Left kidney (tissue), 2 donors: ENCODE results near the gene REEP1. TPM values are rescaled to one million over a fixed set of nuclear protein-coding genes. Genes with fewer than 3 reads are reported as not detected.
"Not testable (repeated sequence)": the region's sequence is repeated elsewhere in the genome, so short reads cannot be mapped to it uniquely, and the experiment has no call there.

Experiments
- DNase-seq: peaks from one replicate; pipeline ENCODE4 v3.0.0-alpha.2; 2013
- polyA plus RNA-seq: library from polyadenylated mRNA; unstranded; fragments of 120-200 nt; gene quantifications from one replicate; pipeline ENCODE4 v1.2.1, GENCODE V29; 2013; ENCODE audit not compliant: insufficient read length

REEP1 gene
- polyA plus RNA-seq, 1 donor, result 3.5 TPM

GRCh38 chr2:86283411-86284030 lies 53.9 kb downstream of the REEP1 start:
- DNase-seq, result peak; percentile 79

DNA sequence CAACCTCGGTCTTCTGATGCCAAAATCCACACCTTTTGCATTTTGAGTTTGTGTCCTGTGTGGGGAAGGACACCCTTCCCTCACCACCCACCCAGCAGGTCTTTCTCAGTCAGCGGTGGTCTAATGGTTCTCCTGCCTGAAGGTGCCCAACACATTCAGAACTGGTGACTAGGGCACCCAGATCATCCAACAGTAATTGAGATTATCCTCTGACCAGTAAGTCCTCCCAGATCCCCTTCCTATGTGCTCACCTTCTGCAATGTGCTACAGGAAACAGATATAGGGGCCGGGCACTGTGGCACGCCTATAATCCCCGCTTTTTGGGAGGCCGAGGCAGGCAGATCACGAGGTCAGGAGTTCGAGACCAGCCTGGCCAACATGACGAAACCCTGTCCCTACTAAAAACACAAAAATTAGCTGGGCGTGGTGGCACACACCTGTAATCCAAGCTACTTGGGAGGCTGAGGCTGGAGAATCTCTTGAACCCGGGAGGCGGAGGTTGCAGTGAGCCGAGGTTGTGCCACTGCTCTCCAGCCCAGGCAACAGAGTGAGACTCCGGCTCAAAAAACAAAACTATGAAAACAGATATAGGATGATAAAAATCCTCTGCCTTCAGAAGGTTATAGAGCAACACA lies 56.2 kb downstream of the REEP1 start:
- DNase-seq, result no peak

DNA sequence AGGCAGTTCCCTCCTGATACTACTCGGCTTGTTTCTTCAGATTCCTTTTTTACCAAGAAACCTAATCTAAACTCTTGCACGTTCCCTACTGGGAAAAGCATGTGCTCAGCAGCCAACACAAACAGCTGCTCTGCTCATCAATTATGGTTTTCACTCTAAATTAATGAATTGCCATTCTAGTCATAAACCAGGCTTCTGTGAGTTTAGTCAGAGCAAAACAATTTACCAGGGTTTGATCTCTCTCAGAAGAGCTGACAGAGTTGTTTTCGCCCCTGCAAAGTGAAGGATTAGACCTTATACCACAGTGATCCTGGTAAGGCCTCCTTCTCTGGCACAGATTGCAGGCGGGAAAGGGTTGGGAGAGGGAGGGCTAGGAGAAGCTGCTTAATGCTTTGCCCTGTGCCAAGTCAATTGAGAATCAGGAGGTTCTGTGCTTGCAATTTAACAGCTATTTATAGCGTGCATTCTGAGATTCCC lies 57.2 kb downstream of the REEP1 start:
- no peak for DNase-seq

DNA sequence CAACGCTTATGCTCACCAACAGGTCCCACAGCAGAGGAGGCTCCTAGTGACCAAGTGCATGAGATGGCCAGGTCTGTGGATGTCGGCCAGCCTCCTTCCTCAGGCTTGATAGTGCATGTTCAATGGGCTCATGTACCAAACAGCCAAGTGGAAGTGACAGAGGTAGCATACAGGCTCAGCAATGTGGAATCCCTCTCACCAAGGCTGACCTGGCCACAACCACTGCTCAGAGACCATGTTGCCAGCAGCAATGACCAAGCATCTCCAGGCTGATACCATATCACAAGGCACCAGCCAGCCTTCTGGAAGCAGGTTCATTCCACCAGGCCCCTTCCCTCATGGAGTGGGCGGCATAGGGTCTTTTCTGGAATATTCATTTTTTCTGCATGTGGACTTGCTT lies 61.5 kb downstream of the REEP1 start:
- DNase-seq, result no peak

GRCh38 chr2:86275384-86275799 lies 62.0 kb downstream of the REEP1 start:
- DNase-seq, result no peak

DNA sequence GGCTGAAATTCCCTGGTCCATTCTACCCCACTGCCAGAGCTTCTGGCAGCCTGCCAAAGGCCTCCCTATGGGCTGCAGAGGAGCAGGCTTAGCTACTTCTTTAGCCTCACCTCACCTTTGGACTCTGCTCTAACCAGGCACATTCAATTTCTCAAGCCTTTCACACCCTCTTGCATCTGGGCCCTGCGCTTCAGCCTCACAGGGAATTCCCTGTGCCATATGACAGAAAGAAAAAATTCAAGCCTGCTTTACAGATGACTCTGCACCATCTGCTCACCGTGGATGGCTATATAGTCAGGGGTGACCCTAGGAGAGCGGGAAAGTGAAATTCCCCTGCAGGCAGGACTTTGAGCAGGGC lies 62.5 kb downstream of the REEP1 start:
- DNase-seq, result no peak

DNA sequence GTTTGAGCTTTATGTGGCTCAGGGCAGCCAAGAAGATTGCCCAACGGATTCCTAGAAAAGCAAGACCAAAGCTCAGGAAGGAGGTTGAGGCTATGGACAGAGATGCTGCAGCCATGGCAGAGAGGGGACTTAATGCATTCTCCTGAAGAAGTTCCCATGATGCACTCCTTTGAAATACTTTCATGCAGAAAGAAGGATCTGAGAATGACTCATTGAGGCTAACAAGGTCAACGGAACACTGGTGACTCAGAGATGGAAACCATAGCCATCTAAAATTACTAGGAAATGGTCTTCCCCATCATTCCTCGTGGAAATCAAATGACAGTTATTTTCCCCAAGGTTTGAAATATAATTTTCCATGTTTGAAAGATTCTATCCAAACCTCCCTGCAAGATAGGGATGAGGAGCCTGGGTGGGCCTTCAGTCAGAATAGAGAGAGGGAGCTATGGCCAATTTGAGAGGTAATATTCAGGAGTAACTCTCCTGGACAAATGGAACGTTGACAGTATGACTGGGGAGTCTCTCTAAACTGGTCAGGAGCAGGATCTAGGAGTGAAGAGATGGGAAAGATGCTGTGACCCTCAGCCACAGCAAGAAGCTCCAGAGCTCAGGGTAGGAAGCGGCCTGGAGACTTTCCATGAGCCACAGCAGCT lies 63.0 kb downstream of the REEP1 start:
- no peak for DNase-seq

DNA sequence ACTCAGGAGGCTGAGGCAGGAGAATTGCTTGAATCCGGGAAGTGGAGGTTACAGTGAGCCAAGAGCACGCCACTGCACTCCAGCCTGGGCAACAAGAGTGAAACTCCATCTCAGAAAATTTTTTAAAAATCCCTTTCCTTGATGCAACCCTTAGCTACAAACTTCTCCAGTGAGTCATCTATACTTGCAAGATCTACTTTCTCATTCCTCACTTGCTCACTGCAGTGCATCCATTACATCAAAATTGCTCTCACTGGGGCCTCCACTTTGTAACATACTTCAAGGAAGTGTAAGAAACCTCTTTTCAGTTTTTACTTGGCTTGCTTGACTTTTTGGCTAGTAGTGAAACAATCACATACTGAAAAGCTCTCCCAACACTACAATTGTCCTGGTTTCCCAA lies 65.3 kb downstream of the REEP1 start:
- DNase-seq, result no peak

- DNase-seq, result no peak
Observed at GRCh38 chr2:86271248-86271647, 66.2 kb downstream of the REEP1 start.

GRCh38 chr2:86263956-86264355 lies 73.5 kb downstream of the REEP1 start:
- no peak for DNase-seq

DNA sequence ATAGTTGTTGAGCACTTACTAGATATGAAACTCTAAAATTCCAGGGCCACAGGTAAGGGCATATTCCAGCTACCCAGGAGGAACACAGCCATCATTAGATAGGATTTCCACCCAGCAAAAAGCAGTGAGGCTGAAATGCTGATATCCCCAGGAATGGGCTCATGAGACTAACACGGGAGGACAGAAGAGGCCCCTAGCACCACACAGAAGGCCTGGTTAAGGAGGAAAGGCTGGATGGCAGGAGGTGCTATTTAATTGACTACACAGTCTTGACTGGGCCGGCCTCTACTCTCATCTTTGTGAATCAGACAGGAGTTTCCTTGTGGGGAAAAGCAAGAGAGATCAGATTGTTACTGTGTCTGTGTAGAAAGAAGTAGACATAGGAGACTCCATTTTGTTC lies 76.4 kb downstream of the REEP1 start:
- no peak for DNase-seq

DNA sequence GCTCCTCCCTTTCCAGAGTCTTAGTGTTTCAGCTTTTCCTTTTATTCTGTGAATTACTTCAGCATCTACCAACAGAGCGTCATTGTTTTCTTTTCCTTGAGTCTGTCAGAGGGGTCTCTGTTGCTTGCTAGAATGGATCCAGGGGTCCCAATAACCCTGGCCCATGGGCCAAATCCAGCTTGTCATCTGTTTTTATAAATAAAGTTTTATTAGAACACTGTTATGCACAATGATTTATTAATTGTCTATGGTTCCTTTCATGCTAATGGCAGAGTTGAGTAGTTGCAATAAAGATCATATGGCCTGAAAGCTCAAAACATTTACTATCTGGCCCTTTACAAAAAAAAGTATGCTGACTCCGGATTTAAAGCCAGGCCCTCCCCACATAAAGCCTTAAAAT lies 79.3 kb downstream of the REEP1 start:
- no peak for DNase-seq

DNA sequence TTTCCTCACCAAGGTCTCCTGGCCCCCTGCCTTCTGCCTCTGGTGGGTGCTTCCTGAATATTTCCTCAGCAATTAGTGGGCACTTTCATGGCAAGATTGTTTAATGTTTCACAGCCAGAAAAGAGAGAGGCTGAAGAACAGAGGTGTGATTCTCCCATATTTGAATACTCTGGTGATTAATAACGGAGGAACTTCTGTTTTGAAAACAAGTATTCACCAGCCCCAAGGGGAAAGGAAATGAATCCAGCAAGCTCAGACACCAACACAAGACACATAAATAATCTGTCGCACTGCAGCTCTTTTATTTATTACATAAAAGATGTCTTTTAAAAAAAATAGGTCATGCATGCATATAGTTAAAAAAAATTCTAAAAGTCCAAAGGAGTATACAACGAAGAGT lies 80.4 kb downstream of the REEP1 start:
- no peak for DNase-seq

GRCh38 chr2:86256300-86256699 lies 81.1 kb downstream of the REEP1 start:
- no peak for DNase-seq

GRCh38 chr2:86254576-86255538 lies 82.6 kb downstream of the REEP1 start:
- DNase-seq, result no peak

- DNase-seq, result no peak
Observed at GRCh38 chr2:86253424-86253823, 84.0 kb downstream of the REEP1 start.

- no peak for DNase-seq
Observed at GRCh38 chr2:86251840-86252266, 85.6 kb downstream of the REEP1 start.

DNA sequence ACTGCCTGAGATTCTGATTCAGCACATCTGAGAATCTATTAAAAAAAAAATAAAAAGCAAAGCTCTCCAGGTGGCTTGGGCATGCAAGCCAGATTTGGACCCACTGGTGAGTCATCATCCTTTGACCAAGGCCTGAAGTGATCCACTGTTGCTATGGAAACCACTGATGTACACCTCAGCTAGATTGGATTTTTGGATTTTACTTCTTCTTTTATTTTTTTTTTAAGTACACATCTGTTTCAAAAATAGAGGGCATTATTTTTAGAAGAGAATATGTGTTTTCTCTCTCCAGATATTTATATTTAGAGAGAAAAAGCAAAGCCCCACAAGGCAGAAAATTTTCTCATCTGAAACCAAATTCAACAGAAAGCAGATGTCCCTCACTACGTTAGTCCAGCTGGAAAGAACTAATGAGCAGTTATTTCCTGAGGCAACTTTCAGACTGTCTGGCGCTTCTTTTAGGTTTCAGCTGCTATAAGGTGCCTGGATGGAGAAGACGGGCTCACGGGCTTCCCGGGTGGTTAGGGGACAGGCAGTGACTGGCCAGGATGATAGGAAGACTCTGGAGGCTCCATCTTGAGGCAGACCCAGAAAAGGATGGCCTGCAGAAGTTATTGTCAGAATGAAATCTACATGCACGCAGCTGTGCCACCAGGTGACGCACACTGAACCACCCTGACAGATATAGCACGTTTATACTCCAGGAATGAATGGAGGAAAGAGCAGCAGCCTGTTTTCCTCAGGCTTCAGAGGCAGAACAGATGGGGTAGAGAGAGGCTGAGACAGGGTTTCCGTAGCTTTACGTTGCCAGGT lies 87.6 kb downstream of the REEP1 start:
- DNase-seq, result no peak

DNA sequence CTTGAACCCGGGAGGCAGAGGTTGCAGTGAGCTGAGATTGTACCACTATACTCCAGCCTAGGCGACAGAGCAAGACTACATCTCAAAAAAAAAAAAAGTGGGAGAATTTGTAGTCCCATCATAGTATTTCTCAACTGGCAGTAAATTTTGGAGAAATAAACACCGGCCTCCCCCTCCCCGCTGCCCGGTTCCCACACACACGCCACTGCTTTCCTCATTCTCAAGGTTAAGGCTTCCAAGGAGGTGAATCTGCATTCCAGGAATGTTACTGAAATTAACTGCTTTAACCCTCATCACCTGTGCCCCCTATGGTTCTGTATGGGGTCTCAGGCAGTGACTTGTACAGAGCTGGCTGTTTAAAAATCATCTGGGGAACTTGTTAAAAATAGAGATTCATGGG lies 88.2 kb downstream of the REEP1 start:
- DNase-seq, result no peak

DNA sequence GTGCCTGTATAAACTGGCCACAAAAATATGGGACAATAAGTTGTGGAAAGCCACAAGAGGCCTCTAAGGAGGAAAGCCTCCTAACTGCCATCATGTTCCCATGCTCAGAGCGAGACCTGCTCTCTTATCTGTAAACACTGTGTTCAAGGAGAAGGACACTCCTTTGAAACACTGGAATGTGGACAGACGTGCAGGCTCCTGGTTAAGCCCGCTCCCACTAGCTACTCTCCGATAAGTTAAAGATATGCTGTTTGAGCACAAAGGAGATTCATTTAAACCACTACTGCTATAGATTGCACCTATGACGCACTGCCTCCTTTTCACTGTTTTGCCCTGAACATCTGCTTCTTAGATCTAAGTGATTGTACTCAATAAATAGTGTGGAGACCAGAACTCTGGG lies 92.2 kb downstream of the REEP1 start:
- DNase-seq, result not testable (repeated sequence)

DNA sequence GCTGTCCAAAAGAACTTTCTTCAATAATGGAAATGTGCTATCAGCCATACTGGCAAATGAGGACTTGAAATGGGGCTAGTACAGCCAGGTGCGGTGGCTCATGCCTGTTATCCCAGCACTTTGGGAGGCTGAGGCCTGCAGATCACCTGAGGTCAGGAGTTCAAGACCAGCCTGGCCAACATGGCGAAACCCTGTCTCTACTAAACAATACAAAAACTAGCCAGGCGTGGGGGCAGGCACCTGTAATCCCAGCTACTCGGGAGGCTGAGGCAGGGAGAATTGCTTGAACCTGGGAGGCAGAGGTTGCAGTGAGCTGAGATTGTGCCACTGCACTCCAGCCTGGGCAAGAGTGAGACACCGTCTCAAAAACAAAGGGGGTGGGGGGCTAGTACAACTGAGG lies 92.6 kb downstream of the REEP1 start:
- not testable (repeated sequence) for DNase-seq
